ENCODE results near the gene CLHC1. TPM values are rescaled to one million over a fixed set of nuclear protein-coding genes. Genes with fewer than 3 reads are reported as not detected.
"Not testable (repeated sequence)": the region's sequence is repeated elsewhere in the genome, so short reads cannot be mapped to it uniquely, and the experiment has no call there.

The CLHC1 gene
- polyA plus RNA-seq (ENCODE audit: insufficient read length in 12 of 12) = 10 to 100 TPM in 7 of 12 donors, 1 to 10 TPM in 3, not detected in 2; 7.0 to 17.3 (median 13.8) TPM
- long read RNA-seq, donor 1, partial matches to known transcripts = 5,274 of 10,314 reads
- long read RNA-seq, donor 1, other reads (novel, unspliced or antisense) = 5,040 of 10,314 reads
- long read RNA-seq, donor 2, partial matches to known transcripts = 4,417 of 9,995 reads
- long read RNA-seq, donor 2, other reads (novel, unspliced or antisense) = 5,578 of 9,995 reads
- long read RNA-seq, donor 3, partial matches to known transcripts = 1,512 of 3,605 reads
- long read RNA-seq, donor 3, other reads (novel, unspliced or antisense) = 2,093 of 3,605 reads
- long read RNA-seq, donor 4, partial matches to known transcripts = 1,405 of 3,095 reads
- long read RNA-seq, donor 4, other reads (novel, unspliced or antisense) = 1,690 of 3,095 reads
- long read RNA-seq, donor 5 = 0 reads
- long read RNA-seq, donor 6, partial matches to known transcripts = 1,919 of 4,533 reads
- long read RNA-seq, donor 6, other reads (novel, unspliced or antisense) = 2,614 of 4,533 reads
- long read RNA-seq, donor 7, partial matches to known transcripts = 1,594 of 3,792 reads
- long read RNA-seq, donor 7, other reads (novel, unspliced or antisense) = 2,198 of 3,792 reads
- long read RNA-seq, donor 8, partial matches to known transcripts = 2,993 of 7,371 reads
- long read RNA-seq, donor 8, other reads (novel, unspliced or antisense) = 4,378 of 7,371 reads
- long read RNA-seq, donor 9, partial matches to known transcripts = 2,382 of 5,576 reads
- long read RNA-seq, donor 9, other reads (novel, unspliced or antisense) = 3,194 of 5,576 reads
- long read RNA-seq, donor 10 = 0 reads
- long read RNA-seq, donor 11, partial matches to known transcripts = 2,551 of 6,804 reads
- long read RNA-seq, donor 11, other reads (novel, unspliced or antisense) = 4,253 of 6,804 reads

DNA sequence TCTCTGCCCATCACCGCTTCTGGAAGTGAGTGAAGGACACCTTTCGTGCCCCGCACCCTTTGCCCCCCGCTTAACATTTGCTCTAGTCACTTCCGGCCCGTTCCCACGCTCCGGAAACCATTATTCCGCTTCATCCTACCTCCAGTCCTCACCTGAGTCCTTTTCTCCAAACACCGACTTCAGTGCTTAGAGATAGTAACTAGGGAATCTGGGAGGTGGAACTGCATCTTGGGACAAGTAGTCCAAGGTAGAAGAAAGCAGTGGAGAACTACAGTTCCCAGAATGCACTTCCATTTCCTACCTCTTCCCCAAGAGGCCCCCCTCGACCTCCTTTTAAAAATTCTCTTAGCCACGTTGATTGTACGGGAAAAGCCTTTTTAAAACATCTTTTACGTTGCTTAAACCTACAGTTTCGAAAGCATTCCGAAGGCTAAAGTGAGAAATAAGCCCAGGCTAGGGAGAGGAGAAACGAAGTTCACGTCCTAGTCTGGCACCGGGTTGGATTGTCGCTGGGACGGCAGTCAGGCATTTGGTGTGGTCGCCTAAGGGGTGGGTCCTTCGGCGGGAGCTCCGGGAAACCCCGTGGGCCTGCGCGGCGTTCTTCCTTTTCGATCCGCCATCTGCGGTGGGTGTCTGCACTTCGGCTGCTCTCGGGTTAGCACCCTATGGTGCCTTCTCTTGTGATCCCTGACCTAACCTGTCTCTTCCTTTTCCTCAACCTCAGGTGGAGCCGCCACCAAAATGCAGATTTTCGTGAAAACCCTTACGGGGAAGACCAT lies at the start of gene CLHC1, which contains the start of gene RPS27A:
Gene CLHC1, minus strand, starts transcription at position 210 of the 779 bp plus-strand sequence. CDS start 9,882 bp downstream, outside the sequence.
Gene RPS27A, plus strand, starts transcription at position 605 of the 779 bp plus-strand sequence. Its CDS starts 137 bp downstream, at position 742.
- DNase-seq = peak; percentile 97

DNA sequence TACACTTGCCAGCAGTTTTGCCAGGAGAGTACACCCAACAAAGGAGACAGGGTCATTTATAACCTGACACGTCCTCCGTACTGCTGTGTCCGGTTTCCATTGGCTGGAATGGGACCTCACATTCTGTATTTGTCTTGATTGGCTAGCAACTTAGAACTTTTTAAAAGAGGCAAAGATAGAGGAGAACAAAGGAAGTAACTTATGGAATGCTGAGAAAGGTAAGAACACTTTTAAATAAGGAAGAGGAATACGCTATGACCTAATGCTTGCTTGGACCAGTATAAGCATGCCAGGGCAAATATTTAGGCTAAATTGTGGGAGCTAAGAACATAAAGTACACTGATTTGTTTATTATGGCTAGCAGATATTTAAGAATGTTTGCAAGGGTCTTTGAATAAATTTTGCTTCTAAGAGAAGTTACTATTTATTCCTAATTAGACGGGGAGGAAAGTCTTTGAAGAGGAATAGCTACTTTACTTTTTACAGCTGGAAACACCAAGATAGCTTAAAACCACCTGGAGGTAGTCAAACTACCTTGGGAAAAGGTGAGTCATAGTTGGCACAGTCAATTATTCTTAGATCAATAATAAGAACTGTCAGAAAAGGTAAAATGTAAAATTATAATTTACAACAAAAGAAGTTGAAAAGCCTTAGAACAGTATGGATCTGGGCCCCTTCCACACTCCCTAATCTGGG lies 48.9 kb upstream of the CLHC1 start:
- not testable (repeated sequence) for DNase-seq

DNA sequence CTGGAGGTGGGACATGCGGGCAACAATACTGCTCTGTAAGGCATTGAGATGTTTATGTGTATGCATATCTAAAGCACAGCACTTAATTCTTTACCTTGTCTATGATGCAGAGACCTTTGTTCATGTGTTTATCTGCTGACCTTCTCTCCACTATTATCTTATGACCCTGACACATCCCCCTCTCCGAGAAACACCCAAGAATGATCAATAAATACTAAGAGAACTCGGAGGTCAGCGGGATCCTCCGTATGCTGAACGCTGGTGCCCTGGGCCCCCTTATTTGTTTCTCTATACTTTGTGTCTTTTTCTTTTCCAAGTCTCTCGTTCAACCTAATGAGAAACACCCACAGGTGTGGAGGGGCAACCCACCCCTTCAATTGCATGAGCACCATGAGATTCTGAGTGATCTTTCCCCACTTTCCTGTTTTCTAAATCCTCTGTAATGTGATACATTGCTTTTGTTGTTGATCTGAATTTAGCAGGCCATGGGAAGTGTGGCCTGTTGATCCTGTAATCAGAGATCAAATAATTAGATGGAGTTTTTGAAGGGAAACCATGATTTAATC lies 47.8 kb upstream of the CLHC1 start:
- DNase-seq = not testable (repeated sequence)

DNA sequence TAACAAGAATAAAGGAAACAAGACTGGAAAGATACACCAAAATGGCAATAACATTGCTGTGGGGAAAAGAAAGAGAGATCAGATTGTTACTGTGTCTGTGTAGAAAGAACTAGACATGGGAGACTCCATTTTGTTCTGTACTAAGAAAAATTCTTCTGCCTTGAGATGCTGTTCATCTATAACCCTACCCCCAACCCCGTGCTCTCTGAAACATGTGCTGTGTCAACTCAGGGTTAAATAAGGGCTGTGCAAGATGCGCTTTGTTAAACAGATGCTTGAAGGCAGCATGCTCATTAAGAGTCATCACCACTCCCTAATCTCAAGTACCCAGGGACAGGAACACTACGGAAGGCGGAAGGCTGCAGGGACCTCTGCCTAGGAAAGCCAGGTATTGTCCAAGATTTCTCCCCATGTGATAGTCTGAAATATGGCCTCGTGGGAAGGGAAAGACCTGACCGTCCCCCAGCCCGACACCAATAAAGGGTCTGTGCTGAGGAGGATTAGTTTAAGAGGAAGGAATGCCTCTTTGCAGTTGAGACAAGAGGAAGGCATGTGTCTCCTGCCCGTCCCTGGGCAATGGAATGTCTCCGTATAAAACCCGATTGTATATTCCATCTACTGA lies 47.2 kb upstream of the CLHC1 start:
- DNase-seq = not testable (repeated sequence)

DNA sequence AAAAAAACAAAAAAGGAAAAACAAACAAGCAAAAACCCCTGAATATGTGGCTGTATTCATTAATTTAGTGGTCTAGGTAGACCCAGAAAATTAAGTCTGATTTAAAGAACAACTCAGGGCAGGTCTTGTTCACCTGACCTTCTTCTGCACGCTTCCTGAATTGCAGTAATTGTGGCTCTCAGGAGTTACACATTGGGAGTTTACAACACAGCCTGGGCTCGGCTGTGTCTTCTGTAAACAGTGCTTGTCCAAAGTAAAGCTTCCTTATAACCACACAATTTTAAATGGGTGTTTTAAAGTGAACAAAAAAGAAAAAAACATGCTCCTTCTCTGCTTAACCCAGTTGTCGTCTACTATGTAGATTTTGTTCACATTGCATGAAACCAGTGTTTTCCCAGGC lies 45.2 kb upstream of the CLHC1 start:
- DNase-seq = no peak

DNA sequence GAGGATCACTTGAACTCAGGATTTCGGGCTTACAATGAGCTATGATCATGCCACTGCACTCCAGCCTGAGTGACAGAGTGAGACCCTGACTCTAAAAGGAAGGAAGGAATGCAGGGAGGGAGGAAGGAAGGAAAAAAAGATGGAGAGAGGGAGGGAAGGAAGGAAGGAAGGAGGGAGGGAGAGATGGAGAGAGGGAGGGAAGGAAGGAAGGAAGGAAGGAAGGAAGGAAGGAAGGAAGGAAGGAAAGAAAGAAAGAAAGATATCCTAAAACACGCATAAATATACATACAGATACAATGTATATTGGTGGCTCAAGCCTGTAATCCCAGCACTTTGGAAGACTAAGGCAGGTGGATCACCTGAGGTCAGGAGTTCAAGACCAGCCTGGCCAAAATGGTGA lies 42.3 kb upstream of the CLHC1 start:
- not testable (repeated sequence) for DNase-seq

DNA sequence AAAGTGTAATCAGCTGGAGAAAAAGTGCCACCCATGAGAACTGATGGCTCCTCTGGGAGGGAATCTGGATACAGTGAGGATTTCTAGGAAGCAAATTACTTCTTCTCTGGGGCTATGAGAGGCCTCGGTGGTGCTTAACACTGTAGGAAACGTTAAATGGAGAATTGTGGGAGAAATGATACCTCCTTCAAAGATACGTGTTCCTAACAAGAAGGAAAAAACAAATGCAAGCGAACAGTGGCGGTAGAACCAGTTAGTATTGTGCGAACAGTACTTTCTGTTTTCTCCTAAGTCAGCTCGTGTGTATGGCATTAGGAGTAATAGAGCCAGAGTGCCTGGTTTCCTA lies 37.5 kb upstream of the CLHC1 start:
- DNase-seq = peak; percentile 13

DNA sequence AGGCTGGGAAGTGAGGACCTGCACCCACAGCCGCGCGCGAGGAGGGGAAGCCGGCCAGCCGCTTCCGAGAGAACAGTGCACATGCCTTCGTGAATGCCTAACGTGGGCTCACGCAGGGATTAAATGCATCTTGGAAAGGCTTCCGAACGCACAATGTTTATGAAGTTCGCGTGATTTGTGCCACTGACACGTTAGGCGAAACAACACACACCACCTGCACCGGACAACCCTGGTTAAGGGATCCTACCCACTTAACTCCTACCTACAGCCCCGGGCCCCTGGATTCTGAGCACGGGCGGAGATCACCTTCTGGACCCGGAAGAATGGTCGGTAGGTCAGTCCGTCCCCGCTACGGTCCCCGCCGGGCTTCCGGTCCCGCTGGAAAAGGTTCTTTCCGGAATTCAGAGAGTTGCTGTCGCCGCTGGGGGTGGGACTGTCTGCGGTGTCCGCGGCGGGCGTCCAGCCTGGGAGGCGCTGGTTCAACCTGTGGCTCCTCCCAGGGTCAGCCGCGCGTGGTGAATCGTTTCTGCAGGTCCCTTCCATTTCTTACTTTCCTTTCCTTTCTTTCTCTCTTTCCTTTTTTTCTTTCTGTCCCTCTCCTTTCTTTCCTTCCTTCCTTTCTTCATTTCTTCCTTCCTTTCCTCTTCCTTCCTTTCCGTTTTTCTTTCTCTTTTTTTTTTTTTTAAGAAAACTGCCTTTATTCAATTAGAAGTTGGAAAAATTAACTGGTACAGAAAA lies 37.0 kb upstream of the CLHC1 start, which contains the start of gene MTIF2:
Gene MTIF2, minus strand, starts transcription at position 325 of the 738 bp plus-strand sequence. CDS start 5,373 bp downstream, outside the sequence.
- DNase-seq = peak; percentile 94

DNA sequence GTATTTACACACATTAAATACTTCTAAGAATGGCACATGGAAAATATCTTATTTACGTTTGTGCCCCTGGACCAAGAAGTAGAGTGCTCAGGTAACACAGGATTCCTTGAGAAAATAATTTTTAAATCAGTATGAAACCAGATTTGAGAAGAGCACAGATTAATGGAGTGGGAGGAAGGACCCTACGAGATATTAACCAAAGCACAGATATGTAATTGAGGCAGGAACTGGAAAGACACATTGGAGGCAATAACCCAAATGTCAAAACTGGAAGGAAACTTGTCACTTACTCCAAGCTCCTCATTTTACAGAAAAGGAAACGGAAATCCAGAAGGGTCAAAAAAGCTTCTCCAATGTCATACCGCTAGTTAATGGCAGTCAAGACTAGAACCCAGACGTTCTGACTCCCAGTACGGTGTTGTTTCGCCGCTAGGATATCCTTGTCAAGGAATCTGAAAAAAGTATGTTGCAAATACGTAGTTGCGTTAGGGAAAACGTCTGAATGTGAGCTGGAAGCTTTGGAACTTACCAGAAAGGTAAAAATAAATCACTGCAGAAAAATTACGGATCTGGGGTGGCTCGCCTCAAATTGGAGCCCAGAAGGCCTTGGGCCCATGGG lies 36.3 kb upstream of the CLHC1 start:
- peak; percentile 16 for DNase-seq

DNA sequence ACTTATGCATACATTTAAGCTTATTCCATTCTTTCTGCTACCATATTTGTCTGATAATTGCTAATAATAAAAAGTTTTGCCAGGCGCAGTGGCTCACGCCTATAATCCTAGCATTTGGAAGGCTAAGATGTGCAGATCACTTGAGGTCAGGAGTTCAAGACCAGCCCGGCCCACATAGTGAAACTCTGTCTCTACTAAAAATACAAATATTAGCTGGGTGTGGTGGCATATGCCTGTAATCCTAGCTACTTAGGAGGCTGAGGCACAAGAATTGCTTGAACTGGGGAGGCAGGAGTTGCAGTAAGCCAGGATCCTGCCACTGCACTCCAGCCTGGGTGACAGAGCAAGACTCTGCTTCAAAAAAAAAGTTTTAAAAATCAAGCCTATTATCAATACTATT lies 27.5 kb upstream of the CLHC1 start:
- DNase-seq = not testable (repeated sequence)

DNA sequence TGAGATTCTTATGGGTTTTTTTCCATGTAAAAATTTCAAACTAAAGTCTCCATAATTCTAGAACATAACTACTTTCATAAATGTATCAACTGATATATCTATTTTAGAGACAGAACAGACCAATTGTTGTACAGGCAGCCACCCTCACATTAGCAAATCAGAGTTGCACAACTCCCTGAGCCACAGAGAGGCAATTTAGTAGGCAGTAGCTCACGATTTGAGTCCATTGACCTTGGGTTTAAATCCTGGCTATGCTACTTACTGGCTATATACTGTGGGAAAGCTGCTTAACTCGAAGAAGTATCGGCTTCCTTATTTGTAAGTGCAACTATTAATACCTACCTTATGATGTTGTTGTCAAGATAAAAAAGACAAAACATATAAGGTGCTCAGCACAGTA lies 20.7 kb upstream of the CLHC1 start:
- no peak for DNase-seq

DNA sequence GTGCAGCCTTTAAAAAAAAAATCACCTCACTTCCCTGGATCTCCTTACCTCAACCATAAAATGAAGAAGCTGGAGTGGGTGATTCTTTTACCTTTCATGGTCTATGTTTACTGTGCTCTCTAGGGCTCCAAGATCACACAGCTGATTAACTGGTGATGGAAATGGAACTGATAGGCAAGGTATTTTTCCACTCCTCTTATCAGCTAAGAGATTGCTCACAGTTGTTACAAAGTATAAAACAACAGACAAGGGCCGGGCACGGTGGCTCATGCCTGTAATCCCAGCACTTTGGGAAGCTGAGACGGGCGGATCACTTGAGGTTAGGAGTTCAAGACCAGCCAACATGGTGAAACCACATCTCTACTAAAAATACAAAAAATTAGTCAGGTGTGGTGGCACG lies 14.9 kb upstream of the CLHC1 start:
- no peak for DNase-seq

DNA sequence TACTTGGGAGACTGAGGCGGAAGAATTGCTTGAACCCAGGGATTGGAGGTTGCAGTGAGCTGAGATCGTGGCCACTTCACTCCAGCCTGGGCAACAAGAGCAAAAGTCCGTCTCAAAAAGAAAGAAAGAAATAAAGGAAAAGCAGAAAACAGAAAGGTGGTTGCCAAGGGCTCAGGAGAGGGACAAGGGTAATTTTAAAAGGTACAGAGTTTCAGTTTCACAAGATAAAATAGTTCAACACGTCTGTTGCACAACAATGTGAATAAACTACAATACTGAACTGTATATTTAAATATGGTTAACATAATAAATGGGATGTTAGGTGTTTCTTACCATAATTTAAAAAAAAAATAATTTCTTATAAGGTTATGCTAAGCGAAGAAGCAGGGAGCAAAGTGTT lies 13.3 kb upstream of the CLHC1 start:
- DNase-seq = no peak

DNA sequence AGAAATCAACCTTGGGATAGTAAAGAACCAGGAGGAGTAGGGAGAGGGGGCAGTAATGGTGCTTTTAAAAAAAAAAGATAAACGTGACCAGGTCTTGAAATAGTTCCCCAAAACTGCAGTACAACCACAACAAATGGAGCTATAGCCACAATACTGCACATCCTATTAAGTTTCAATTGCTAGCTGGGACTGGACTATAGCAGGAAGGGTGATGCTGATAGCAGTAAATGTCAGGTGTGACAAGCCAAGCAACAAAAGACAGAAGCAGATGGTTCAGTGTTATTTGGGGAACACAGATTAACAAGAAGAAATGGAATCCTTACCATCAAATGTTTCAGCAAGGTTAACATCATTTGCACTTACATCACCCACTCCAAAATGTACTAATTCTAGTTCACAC lies 10.5 kb upstream of the CLHC1 start:
- DNase-seq = no peak

DNA sequence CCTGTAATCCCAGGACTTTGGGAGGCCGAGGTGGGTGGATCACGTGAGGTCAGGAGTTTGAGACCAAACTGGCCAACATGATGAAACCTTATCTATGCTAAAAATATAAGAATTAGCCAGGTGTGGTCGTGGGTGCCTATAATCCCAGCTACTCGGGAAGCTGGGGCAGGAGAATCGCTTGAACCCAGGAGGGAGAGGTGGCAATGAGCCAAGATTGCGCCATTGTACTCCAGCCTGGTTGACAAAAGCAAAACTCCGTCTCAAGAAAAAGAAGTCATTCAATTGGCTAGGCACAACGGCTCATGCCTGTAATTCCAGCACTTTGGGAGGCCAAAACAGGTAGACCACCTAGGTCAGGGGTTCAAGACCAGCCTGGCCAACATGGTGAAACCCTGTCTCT lies 9.5 kb upstream of the CLHC1 start:
- not testable (repeated sequence) for DNase-seq

DNA sequence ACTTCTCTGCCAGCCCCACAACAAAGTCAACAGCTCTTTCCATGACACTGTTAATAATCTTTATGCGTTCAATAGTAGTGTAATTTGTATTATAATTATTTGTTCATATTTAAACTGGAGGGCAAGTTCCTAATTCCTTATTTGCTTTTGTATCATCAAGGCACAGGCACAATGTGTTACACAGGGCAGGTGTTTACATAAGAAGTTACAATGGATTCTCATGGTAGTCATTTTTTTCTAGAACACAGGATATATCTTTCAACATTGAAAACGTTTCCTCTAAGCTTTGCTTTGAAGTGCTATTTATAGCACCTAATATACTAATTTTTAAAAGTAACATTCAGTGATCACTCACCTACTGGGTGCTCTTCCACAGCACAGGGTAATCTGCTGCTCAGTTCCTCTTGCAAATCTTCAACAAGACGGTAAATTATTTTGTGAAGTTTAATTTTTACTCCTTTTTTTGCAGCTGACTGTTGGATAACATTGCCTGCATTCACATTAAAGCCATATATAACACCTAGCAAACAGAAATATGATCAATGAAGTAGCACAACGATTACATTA lies 7.6 kb upstream of the CLHC1 start:
- no peak for DNase-seq

DNA sequence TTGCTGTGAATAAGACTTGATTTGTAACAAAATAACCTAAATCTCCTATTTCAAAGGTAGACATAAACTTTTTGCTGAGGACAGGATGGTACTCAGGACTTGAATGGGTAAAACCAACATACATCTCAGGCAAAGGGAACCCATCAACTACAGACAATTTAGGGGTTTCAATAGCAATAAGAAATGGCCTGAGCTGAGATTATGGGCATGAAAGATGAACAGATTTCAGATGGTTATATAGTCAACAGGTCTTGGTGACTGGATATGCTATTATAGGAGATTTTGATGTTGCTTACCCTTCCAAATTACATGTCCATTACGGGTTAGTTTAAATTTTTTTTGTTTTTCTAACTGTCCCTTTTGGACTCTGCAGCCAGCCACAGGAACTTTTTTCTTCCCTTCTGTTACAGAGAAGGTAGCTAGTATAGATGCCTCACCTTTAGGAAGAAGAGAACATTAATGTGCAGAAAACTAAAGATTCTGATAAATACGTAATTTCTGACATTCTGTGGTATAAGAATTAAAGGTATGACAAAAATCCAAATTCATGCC lies 5.0 kb upstream of the CLHC1 start:
- DNase-seq = no peak

Data from muscle of arm (tissue), 14 donors.